ENCODE data around the gene SOAT2.
"Not testable (repeated sequence)": the region's sequence is repeated elsewhere in the genome, so short reads cannot be mapped to it uniquely, and the experiment has no call there.

The SOAT2 gene

DNA sequence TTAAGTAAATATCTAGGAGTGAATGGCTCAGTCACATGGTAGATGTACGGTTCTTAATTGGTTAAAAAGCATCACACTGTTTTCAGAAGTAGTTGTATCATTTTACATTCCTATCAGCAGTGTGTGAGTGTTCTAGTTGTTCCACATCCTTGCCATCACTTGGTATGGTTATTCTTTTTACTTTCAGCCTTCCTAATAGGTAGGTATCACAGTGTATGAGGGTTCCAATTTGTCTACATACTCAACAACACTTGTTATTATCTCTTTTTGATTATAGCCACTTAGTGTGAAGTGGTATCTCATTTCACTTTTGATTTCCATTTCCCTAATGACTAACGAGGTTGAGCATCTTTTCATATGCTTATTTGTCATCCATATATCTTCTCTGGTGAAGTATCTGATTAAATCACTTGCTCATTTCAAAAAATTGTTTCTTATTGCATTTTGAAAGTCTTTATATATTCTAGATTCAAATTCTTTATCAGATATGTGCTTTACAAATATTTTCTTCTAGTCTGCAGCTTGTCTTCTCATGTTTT is 20.6 kb upstream of the SOAT2 start:
- DNase-seq (ENCODE audit: low read depth in 3 of 3, low spot score in 1 of 3), result no peak

- DNase-seq (ENCODE audit: low read depth in 3 of 3, low spot score in 1 of 3), result no peak
Observed at GRCh38 chr12:53086361-53086760, 16.9 kb upstream of the SOAT2 start.

GRCh38 chr12:53090105-53090504 is 13.2 kb upstream of the SOAT2 start:
- no peak for DNase-seq (ENCODE audit: low read depth in 3 of 3, low spot score in 1 of 3)

DNA sequence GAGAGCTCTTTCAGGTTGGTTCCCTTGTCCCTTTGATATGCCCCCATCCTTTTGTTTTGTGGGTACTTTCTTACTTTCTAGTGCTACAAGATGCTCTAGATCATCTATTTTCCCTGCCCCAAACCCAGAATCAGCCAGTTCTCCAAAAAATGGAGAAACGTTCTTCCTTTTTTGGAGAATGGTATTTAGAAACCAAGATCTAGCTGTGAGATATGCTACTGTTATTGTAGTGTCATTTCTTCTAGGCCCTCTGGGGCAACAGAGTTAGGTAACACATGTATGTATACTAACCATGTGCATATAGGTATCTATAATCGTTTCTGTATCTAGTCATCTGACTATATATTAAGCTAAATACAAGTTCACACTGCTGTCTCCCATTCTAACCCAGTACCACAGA is 12.7 kb upstream of the SOAT2 start:
- no peak for DNase-seq (ENCODE audit: low read depth in 3 of 3, low spot score in 1 of 3)

DNA sequence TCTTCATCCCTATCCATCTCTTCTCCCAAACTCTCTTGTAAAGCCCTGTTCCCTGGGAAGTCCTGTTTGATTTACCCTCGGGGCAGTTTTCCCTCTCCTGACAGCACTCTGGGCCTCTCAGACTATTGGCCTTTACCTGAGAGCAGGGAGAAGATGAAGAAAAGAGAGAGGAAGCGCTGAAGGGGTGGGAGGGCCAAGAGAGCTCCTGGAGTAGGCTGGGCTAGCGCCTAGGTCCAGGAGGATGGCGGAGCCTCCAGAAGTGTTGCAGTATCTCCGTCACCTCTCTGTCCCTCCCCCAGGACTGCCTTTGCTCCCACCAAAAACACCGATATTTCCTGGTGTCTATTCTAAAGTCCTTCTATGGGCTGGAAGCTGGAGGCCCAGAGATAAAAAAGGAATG is 11.5 kb upstream of the SOAT2 start:
- no peak for DNase-seq (ENCODE audit: low read depth in 3 of 3, low spot score in 1 of 3)

DNA sequence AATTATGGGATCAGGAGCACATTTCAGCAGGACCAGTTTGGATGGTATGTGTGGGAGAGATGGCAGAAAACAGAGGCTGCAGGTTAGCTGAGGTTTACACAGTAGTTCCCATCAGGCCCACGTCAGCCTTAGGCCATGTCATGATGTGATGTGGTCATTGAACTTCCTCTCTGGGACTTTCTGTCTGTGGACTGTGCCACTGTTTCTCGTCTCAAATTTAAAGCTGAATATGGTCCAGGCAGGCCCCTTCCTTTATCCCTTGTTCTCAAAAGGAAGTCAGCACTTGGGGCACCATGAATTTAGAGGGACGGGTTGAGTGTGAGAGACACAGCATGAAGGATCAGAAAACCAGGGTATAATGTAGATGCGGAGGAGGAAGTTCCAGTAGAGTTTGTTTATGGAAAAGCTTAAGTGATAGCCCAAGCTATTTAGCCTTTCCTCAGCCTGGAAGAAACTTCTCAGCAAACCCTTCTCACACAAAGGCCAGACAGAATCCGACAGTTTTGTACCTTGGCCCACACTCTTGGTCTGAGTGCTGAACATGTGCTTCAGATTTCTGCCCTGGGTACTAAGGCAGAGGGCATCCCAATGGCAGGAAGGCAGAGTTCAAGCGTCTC is 9.4 kb upstream of the SOAT2 start:
- DNase-seq (ENCODE audit: low read depth in 3 of 3, low spot score in 1 of 3), result no peak

DNA sequence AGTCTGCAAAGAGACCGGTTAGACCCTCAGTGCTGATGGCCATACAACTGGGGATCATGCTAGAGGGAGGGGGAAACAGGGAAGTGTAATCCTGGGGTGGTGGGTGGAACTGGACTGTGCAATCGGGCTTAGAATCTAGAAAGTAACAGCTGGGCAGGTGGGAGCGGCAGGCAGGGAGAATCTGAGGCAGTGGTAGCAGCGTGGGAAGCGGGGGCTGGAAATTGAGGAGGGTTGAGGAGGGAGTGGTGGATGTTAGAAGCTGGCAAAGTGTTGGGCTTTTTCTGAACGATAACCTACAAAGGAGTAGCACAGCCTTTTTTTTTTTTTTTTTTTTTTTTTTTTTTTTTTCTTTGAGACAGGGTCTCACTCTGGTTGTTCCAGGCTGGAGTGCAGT is 8.9 kb upstream of the SOAT2 start:
- no peak for DNase-seq (ENCODE audit: low read depth in 3 of 3, low spot score in 1 of 3)

DNA sequence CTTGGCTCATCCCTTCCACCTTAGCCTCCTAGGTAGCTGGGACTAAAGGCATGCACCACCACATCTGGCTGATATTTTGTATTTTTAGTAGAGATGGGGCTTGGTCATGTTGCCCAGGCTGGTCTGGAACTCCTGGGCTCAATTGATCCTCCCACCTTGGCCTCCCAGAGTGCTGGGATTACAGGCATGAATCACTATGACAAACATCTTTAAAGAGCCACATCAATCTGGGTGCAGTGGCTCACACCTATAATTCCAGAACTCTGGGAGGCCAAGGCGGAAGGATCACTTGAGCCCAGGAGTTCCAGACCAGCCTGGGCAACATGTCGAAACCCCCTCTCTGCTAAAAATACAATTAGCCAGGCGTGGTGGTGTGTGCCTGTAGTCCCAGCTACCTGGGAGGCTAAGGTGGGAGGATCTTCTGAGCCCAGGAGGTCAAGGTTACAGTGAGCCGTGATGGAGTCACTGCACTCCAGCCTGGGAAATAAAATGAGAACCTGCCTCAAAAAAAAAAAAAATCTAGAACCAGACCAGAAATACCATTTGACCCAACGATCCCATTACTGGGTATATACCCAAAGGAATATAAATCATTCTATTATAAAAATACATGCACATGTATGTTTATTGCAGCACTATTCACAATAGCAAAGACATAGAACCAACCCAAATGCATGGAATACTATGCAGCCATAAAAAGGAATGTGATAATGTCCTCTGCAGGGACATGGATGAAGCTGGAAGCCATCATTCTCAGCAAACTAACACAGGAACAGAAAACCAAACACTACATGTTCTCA is 8.3 kb upstream of the SOAT2 start:
- DNase-seq (ENCODE audit: low read depth in 3 of 3, low spot score in 1 of 3), result not testable (repeated sequence)

GRCh38 chr12:53095596-53095895 is 7.7 kb upstream of the SOAT2 start:
- DNase-seq (ENCODE audit: low read depth in 3 of 3, low spot score in 1 of 3), result not testable (repeated sequence)

DNA sequence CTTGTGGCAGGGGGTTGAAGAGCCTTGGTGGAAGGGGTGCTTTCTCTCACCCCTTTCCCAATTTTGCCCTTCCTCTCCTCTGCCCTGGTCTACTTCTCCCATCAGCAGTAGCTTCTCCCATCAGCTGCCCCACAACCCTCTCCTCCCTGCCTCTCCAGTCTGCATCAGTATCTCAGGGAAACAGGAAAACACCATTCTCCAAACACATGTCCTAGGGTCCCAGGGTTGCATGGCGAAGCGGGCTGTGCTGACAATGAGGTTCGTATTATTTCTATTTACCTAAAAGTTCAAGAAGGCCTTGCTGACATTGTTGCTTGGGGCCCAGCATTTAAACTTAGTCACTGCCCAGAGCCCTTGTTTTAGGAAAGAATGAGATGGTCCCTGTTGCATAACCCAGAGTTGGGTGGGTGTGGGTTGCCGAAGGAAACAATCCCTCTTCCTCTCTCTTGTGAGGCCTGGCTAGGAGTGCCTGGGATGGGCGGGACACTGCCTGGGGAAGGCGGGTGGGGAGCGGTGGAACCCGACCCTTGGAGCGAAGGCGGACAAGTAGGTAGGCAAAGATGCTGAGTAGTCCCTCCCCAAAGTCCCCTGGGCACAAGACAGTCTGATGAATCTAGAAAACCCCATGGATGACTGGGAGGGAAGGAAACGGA is 7.1 kb upstream of the SOAT2 start:
- DNase-seq (ENCODE audit: low read depth in 3 of 3, low spot score in 1 of 3), result no peak

DNA sequence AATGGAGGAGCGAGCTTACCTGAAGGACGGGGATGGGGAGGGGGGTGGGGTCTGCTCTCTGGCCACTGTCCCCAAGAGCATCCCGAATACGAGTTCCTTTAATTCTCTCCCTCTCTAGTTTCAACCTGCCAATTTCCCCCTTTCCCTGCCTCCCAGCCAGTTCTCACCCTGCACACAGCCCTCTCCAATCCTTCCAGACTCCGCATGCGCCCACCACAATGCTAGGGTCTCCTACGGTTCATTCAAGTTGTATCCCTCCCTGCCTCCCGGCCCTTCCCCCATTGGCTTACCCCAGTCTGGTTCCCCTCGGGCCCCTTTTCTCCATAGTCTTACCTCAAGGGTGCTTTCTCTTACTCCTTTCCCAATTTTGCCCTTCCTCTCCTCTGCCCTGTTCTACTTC is 6.5 kb upstream of the SOAT2 start:
- no peak for DNase-seq (ENCODE audit: low read depth in 3 of 3, low spot score in 1 of 3)

DNA sequence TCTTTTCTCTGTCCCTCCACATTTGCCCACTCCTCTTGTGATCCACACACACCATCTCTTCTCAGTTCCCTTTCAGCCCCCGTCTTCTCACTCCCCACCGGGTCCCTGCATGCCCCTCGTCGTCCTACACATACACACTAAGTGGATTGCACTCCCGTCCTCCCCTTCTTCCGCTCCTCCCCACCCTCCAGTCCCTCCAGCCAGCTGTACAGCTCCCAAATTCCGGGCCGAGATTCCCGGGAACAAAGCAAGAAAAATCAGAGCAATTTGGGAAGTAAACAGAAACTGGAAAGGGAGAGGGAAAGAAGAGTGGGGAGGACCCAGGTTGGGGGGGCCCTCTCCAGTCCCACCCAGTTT is 6.1 kb upstream of the SOAT2 start:
- DNase-seq (ENCODE audit: low read depth in 3 of 3, low spot score in 1 of 3), result no peak

DNA sequence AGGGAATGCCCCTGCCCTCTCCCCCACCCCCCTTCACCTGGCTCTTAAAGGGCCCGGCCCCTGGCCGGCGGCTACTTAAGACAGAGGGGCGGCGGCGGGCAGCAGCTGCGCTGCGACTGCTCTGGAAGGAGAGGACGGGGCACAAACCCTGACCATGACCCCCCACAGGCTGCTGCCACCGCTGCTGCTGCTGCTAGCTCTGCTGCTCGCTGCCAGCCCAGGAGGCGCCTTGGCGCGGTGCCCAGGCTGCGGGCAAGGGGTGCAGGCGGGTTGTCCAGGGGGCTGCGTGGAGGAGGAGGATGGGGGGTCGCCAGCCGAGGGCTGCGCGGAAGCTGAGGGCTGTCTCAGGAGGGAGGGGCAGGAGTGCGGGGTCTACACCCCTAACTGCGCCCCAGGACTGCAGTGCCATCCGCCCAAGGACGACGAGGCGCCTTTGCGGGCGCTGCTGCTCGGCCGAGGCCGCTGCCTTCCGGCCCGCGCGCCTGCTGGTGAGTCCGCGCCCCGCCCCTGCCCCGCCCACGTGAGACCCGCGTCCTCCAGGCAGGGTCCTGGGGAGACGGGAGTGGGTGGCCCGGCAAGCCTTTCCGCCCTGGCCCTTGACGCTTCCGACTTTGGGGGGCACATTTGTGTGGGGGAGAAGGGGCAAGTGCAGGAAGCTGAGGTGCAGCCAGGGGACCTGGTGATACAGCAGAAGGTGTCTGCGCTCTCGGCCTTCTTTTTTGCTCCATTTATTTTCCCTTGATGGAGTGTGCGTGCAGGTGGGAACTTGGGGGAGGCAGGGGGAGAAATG is 5.5 kb upstream of the SOAT2 start, which contains the start of gene IGFBP6:
Gene IGFBP6 (plus strand): TSS at position 104 of the 790 bp plus-strand sequence. CDS start 51 bp downstream, at position 155.
- peak in 2 of 3 donors; percentile 13 to 42 for DNase-seq (ENCODE audit: low read depth in 3 of 3, low spot score in 1 of 3)

DNA sequence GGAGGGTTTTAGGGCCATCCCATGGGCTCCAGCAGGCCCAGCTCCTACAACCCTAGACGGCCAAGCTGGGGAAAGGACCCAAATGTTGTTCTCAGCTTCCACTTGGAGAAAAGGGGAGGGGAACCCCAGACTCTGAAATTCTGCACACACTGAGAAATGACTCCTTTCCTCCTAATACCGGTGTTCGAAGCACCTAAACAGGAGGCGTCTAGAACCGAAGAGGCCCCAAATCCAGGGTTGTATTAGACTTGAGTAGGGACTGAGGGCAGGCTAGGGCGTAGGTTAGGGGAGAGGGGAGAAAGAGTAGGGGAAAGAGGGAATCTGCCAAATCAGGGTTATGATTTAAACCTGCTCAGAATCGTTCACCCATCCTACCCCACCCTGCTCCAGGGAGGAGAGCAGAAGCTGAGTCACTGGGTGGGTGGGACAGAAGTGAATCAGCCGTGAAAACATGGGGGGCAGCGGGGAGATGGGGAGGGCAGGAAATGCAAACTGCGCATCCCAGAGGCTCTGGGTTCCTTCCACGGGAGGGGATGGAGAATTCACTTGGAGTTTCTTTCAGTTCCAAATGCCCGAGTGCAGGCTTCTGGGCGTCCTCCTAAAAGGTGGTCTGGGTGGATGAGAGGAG is 4.8 kb upstream of the SOAT2 start:
- DNase-seq (ENCODE audit: low read depth in 3 of 3, low spot score in 1 of 3), result no peak

DNA sequence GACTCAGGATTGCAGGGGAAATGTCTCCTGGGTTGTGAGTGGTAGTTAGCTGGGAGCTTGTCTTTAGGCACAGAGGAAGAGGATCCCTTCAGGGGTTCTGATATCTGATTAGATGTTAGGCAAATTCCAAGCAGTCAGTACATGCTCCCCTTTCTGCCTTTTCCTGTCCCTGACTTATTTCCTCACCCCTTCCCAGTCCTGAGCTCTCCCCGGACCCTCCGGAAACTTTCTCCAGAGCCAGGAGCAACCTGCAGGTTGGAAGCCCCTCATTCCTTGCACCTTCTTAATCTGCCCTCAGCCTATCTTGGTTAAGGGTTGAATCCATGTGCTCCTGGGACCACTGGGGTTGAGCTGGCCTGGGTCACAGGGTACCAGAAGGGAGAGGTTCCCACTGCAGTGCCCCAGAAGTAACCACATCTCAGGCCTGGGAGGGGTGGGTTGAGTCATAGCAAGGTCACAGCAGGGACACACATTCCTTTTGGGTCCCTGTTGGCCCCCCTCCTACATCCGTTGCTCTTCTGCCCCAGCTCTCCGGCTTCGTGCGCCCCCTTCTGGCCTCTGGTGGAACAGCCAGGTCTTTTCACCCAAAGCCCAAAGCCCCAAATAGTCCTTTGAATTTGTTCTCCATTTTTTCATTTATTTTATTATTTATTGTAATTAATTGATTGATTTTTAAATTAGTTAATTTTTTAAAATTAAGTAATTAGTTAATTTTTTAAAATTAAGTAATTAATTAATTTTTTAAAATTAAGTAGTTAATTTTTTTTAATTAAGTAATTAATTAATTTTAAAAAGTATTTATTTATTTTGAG is 4.0 kb upstream of the SOAT2 start:
- DNase-seq (ENCODE audit: low read depth in 3 of 3, low spot score in 1 of 3), result peak; percentile 69 to 88 (median 78)

DNA sequence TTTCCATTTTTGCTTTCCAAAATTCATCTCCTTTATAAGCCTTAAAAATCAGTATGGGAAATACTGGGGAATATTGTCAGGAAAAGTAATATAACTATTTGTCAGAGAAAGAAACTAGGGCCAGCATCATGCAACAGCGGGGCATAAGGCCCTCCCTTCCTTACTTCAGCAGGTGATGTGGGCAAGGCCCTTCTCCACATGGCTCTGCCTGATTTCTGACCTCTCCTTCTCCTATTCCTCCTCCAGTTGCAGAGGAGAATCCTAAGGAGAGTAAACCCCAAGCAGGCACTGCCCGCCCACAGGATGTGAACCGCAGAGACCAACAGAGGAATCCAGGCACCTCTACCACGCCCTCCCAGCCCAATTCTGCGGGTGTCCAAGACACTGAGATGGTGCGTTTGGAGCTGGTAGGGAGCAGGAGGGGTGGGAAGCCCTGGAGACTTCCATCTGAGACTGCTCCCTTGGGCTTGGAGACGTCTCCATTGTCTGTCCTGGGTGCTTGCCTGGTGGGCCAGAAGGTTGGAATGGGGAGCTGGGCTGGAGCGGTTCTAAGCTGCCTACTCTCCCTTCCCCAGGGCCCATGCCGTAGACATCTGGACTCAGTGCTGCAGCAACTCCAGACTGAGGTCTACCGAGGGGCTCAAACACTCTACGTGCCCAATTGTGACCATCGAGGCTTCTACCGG is 2.7 kb upstream of the SOAT2 start:
- DNase-seq (ENCODE audit: low read depth in 3 of 3, low spot score in 1 of 3), result no peak

DNA sequence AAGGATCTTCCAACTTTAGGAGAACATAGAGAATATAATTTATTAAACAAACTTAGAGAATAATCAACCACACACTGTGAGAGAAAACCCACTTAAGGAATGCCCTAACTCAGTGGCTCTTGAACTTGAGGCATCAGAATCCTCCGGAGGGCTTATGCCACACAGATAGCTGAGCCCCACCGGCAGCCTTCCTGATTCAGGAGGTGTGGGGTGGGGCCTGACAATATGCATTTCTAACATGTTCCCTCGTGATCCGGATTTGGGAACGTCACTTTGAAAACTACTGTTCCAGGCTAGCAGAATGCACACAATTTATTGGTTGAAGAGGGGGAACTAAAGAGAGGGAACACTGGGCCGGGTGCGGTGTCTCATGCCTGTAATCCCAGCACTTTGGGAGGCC is 2.0 kb upstream of the SOAT2 start:
- no peak for DNase-seq (ENCODE audit: low read depth in 3 of 3, low spot score in 1 of 3)

GRCh38 chr12:53101931-53102781 is 1.1 kb upstream of the SOAT2 start:
- no peak for DNase-seq (ENCODE audit: low read depth in 3 of 3, low spot score in 1 of 3)

DNA sequence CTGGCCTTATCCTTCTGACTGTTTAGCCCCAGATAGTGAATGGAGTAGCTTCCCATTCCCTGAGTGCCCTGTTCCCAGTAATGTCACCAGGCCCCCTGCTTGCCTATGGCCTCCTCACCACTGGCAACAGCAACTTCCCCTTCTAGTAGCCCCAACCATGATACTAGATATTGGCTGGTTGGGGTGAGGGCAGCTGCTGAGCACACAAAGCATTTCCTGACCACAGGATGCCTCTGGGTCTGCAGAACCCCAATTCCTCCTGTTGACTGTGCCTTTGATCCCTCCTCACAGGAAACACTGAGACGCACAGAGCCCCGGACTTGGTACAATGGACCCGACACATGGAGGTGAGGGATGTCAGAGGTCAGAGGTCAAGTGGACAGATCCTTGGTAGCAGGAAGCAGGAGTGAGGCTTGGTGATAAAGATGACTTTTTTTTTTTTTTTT is 597 bp downstream of the SOAT2 start:
- DNase-seq (ENCODE audit: low read depth in 3 of 3, low spot score in 1 of 3), result no peak
